ENCODE data around the gene HECW1.

HECW1 gene

DNA sequence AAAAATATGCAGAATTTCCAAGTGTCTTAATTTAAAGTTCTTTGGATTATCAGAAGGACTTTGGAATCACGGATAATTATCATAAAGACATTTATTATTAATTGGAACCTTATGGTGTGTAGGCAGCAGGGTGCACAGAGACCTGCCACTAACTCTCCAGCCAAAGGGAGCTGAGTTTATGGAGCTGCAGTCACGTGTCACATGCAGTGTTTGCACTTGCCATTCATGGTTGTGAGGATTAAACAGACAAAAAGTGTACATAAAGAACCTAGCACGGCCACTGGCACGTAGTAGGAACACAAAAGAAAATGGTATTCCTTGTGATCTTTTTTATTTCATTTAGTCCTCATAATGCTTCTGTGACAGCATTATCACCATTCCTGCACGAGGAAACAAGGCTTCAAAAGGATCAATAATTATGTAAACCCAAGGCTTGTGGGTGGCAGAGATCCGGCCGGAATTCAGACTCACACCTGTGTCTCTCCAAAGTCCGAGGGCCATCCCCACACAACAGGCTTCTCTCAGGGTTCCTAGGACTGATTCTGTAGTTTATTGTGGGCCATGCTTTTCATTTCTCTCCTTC lies 326.5 kb downstream of the HECW1 start:
- TF ChIP-seq, protein P1, sequence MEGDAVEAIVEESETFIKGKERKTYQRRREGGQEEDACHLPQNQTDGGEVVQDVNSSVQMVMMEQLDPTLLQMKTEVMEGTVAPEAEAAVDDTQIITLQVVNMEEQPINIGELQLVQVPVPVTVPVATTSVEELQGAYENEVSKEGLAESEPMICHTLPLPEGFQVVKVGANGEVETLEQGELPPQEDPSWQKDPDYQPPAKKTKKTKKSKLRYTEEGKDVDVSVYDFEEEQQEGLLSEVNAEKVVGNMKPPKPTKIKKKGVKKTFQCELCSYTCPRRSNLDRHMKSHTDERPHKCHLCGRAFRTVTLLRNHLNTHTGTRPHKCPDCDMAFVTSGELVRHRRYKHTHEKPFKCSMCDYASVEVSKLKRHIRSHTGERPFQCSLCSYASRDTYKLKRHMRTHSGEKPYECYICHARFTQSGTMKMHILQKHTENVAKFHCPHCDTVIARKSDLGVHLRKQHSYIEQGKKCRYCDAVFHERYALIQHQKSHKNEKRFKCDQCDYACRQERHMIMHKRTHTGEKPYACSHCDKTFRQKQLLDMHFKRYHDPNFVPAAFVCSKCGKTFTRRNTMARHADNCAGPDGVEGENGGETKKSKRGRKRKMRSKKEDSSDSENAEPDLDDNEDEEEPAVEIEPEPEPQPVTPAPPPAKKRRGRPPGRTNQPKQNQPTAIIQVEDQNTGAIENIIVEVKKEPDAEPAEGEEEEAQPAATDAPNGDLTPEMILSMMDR (conservative IDR thresholded peaks at IDR 0.05; ENCODE audit: low read length), result no peak

DNA sequence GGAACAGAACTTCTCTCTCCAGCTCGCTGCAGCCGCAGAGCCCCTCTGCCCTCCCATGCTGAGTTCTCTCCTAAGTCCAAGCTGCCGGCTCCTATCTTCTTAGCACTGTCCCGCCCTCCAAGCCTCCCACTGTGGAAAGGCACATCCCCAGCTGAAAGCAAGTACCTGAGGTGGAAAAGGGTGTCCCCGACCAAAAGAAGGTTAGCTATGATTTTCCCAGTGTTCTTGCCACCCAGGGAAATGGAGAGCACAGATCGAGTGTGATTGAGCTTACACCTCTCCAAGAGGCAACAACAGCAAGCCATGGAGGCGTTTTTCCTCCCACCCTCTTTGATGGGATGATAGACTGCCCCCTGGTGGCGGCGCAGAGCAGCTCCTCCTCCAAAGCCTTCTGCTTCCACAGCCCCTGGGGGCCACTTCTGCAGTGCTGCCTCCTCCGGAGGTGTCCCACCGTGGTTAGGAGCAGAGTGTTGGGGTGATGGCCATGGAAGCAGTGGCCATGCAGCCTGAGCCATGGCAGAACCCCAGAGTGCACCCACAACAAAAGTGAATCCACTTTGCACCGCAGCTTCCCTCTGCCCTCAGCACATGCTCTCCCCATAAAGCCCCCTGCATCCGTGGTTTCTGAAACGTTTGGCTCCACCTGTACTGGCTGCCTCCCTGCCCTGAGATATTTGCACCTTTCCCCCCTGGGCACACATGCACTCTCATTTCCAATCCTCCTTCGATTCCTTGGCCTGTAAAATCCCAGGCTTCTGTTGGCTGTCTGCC lies 327.4 kb downstream of the HECW1 start:
- TF ChIP-seq, protein P1 (conservative IDR thresholded peaks at IDR 0.05; ENCODE audit: low read length), result peak; percentile 78
- peak; percentile 59 for DNase-seq (ENCODE audit: low read depth)
- H3K4me3 ChIP-seq (ENCODE audit: low read length), result no peak overlapping the region

More for the DNA sequence above, 326.5 kb downstream of the HECW1 start:
- DNase-seq (ENCODE audit: low read depth), result no peak
- no peak overlapping the region for H3K4me3 ChIP-seq (ENCODE audit: low read length)

DNA sequence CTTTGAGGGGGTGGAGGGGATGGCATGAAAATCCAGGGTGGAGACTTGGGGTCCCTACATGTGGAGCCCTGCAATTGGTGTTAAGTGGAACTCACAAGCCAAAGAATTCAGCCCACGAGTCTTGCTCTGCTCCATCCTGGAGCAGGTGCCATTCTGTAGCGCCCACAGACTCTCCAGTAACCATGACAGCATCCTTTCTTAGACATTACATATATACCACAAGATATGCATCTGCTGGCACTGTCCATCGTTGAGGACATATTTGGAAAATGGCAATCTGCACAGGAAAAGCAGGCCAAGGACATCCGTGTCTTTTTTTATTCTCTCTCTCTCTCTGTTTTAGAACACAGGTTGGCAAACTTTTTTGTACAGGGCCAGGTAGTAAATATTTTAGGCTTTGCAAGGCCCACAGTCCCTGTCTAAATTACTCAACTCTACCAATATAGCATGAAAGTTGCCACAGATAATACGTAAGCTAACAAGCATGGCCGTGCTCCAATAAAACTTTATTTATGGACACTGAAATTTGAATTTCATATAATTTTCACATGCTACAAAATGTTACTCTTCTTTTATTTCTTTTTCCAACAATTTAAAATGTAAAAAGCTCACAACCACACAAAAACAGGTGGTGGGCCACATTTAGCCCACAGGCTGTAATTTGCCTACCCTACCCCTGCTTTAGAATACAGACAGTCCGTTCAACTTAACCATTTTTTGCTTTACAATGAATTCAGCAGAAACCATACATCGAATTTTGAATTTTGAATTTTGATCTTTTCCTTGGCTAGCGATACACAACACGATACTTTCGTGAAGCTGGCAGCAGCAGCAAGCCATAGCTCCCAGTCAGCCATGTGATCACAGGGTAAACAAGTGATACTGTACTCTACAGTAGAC lies 329.0 kb downstream of the HECW1 start:
- H3K4me3 ChIP-seq (ENCODE audit: low read length), result no peak overlapping the region
- TF ChIP-seq, protein P1 (conservative IDR thresholded peaks at IDR 0.05; ENCODE audit: low read length), result no peak
- DNase-seq (ENCODE audit: low read depth), result no peak

DNA sequence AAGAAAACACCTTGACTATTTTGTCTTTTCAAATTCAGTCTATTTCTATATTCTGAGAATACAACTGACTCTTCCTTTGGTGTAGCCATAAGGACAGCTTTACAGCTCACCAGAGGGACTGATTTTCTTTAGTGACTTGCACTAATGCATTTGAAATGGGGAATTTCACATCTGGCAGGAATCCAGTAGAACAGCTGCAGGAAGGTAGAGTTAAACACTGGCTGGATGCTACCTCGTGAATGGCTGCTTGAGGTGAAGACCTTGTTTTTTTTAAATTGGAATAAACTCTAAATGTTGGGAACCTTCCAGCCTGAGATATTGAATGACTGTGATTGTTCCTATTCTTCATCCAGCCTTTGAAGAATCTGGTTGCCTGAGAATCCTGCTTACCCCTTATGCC lies 330.9 kb downstream of the HECW1 start:
- TF ChIP-seq, protein P1 (conservative IDR thresholded peaks at IDR 0.05; ENCODE audit: low read length), result no peak
- no peak for DNase-seq (ENCODE audit: low read depth)

DNA sequence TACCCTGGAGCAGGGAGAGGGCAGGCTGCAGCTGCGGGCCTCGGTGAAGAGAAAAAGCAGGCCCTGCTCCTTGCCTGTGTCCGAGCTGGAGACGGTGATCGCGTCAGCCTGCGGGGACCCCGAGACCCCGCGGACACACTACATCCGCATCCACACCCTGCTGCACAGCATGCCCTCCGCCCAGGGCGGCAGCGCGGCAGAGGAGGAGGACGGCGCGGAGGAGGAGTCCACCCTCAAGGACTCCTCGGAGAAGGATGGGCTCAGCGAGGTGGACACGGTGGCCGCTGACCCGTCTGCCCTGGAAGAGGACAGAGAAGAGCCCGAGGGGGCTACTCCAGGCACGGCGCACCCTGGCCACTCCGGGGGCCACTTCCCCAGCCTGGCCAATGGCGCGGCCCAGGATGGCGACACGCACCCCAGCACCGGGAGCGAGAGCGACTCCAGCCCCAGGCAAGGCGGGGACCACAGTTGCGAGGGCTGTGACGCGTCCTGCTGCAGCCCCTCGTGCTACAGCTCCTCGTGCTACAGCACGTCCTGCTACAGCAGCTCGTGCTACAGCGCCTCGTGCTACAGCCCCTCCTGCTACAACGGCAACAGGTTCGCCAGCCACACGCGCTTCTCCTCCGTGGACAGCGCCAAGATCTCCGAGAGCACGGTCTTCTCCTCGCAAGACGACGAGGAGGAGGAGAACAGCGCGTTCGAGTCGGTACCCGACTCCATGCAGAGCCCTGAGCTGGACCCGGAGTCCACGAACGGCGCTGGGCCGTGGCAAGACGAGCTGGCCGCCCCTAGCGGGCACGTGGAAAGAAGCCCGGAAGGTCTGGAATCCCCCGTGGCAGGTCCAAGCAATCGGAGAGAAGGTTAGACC lies 332.5 kb downstream of the HECW1 start:
- no peak overlapping the region for H3K4me3 ChIP-seq (ENCODE audit: low read length)
- DNase-seq (ENCODE audit: low read depth), result no peak
- TF ChIP-seq, protein P1 (conservative IDR thresholded peaks at IDR 0.05; ENCODE audit: low read length), result no peak

More for the DNA sequence above, 330.9 kb downstream of the HECW1 start:
- no peak overlapping the region for H3K4me3 ChIP-seq (ENCODE audit: low read length)

DNA sequence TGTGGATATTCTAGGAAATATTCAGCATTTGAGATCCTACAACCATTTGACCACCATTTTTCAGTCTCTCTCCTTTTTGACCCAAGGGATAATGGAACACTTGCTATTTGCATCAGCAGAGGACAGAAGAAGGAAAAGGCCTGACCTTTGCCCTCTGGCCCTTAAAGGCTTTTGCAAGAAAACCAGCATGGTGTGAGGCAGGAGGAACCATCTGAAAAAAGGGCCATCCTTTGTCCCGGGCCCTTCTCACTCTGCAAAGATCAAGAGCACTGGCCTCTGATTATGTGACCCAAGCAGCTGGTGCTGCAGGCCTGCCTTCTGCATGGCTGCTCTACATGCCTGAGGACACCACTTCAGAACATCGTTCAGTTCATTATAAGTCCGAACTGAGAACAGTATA lies 337.1 kb downstream of the HECW1 start:
- TF ChIP-seq, protein P1 (conservative IDR thresholded peaks at IDR 0.05; ENCODE audit: low read length), result no peak
- H3K4me3 ChIP-seq (ENCODE audit: low read length), result no peak overlapping the region
- no peak for DNase-seq (ENCODE audit: low read depth)

All from AG10803 (cell line).